Measurements from ENCODE around the gene RAB3A.
A peak's percentile ranks its signal among the peaks of the same experiment; 100 is the strongest.

Gene RAB3A
- total RNA-seq, result 0.17 to 2.1 (median 0.79) reads per million in 9 experiments

GRCh38 chr19:18203863-18204393, at the start of gene RAB3A:
TSS of gene RAB3A (minus strand) at chr19:18204042. CDS start at chr19:18202740, 1,302 bp downstream.
- H3K4me3 Mint-ChIP-seq, result peak within 1 kb of the TSS; percentile 86 to 91

GRCh38 chr19:18253130-18253529, 49.3 kb upstream of the RAB3A start:
- Mint-ChIP-seq H3K4me1 (ENCODE audit: low read depth in 2 of 2) (peaks cover 3 to 6% of the 10 kb centered on the region in 2 donors), H3K27me3 (peaks cover 21 to 51% of the 10 kb centered on the region in 2 donors), H3K4me3 (no peak overlapping the region), H3K27ac (no peak overlapping the region), H3K36me3 (ENCODE audit: insufficient read depth) (peaks cover 8% of the 10 kb centered on the region), H3K9me3 (no peaks in the 10 kb centered on the region)
- DNase-seq, result no peak
- ATAC-seq (replicated peaks), result no peak

More at GRCh38 chr19:18203863-18204393, at the start of gene RAB3A:
- Mint-ChIP-seq H3K36me3 (ENCODE audit: insufficient read depth) (peaks cover 19% of the 10 kb centered on the region), H3K9me3 (no peaks in the 10 kb centered on the region), H3K4me1 (ENCODE audit: low read depth in 2 of 2) (peaks cover 17 to 21% of the 10 kb centered on the region in 2 donors), H3K27ac (peak within 1 kb of the TSS; percentile 64 to 90), H3K27me3 (peaks cover 0 to 8% of the 10 kb centered on the region in 2 donors)
- DNase-seq (peak; percentile 98 to 99 (median 98)), ATAC-seq (replicated peaks) (peak; percentile 88)

GRCh38 chr19:18252370-18252717, 48.5 kb upstream of the RAB3A start:
- H3K27me3 Mint-ChIP-seq, result peaks cover 23 to 57% of the 10 kb centered on the region in 2 donors
- no peak for DNase-seq
- peaks cover 3 to 6% of the 10 kb centered on the region in 2 donors for H3K4me1 Mint-ChIP-seq (ENCODE audit: low read depth in 2 of 2)
- no peaks in the 10 kb centered on the region for H3K9me3 Mint-ChIP-seq
- no peak overlapping the region for H3K4me3 Mint-ChIP-seq
- H3K27ac Mint-ChIP-seq, result no peak overlapping the region
- no peak for ATAC-seq (replicated peaks)
- peaks cover 8% of the 10 kb centered on the region for H3K36me3 Mint-ChIP-seq (ENCODE audit: insufficient read depth)

GRCh38 chr19:18251587-18252369, 47.9 kb upstream of the RAB3A start:
- peaks cover 23 to 57% of the 10 kb centered on the region in 2 donors for H3K27me3 Mint-ChIP-seq
- H3K4me1 Mint-ChIP-seq (ENCODE audit: low read depth in 2 of 2), result peaks cover 3 to 6% of the 10 kb centered on the region in 2 donors
- no peak overlapping the region for H3K4me3 Mint-ChIP-seq
- H3K9me3 Mint-ChIP-seq, result no peaks in the 10 kb centered on the region
- H3K27ac Mint-ChIP-seq, result no peak overlapping the region
- ATAC-seq (replicated peaks) (peak; percentile 89), DNase-seq (peak; percentile 82 to 84 (median 82))
- peaks cover 8% of the 10 kb centered on the region for H3K36me3 Mint-ChIP-seq (ENCODE audit: insufficient read depth)

GRCh38 chr19:18249834-18250233, 46.0 kb upstream of the RAB3A start:
- Mint-ChIP-seq H3K4me3 (no peak overlapping the region), H3K36me3 (ENCODE audit: insufficient read depth) (peaks cover 8% of the 10 kb centered on the region), H3K9me3 (no peaks in the 10 kb centered on the region), H3K27ac (no peak overlapping the region), H3K4me1 (ENCODE audit: low read depth in 2 of 2) (peaks cover 3% of the 10 kb centered on the region in 2 donors), H3K27me3 (peaks cover 17 to 48% of the 10 kb centered on the region in 2 donors)
- ATAC-seq (replicated peaks) (no peak), DNase-seq (no peak)

- no peak for DNase-seq
- no peak for ATAC-seq (replicated peaks)
- H3K4me3 Mint-ChIP-seq, result no peak overlapping the region
- H3K27ac Mint-ChIP-seq, result no peak overlapping the region
- H3K4me1 Mint-ChIP-seq (ENCODE audit: low read depth in 2 of 2), result no peaks in the 10 kb centered on the region
- no peaks in the 10 kb centered on the region for H3K9me3 Mint-ChIP-seq
- no peaks in the 10 kb centered on the region for H3K36me3 Mint-ChIP-seq (ENCODE audit: insufficient read depth)
- H3K27me3 Mint-ChIP-seq, result peaks cover 13% of the 10 kb centered on the region in 2 donors
These were observed 41.5 kb upstream of the RAB3A start for GRCh38 chr19:18245297-18245696.

GRCh38 chr19:18239303-18239702, 35.5 kb upstream of the RAB3A start:
- H3K4me1 Mint-ChIP-seq (ENCODE audit: low read depth in 2 of 2), result no peaks in the 10 kb centered on the region
- H3K4me3 Mint-ChIP-seq, result no peak overlapping the region
- no peak overlapping the region for H3K27ac Mint-ChIP-seq
- no peaks in the 10 kb centered on the region for H3K36me3 Mint-ChIP-seq (ENCODE audit: insufficient read depth)
- ATAC-seq (replicated peaks) (no peak), DNase-seq (no peak)
- peaks cover 34 to 38% of the 10 kb centered on the region in 2 donors for H3K27me3 Mint-ChIP-seq
- H3K9me3 Mint-ChIP-seq, result no peaks in the 10 kb centered on the region

- Mint-ChIP-seq H3K4me1 (ENCODE audit: low read depth in 2 of 2) (peaks cover 0 to 9% of the 10 kb centered on the region in 2 donors), H3K9me3 (peaks cover 2 to 7% of the 10 kb centered on the region in 2 donors), H3K27ac (no peak overlapping the region), H3K4me3 (no peak overlapping the region), H3K27me3 (peaks cover 67 to 84% of the 10 kb centered on the region in 2 donors), H3K36me3 (ENCODE audit: insufficient read depth) (no peaks in the 10 kb centered on the region)
- DNase-seq (no peak), ATAC-seq (replicated peaks) (no peak)
These were observed 30.4 kb upstream of the RAB3A start for GRCh38 chr19:18234194-18234593.

GRCh38 chr19:18233224-18233825, 29.5 kb upstream of the RAB3A start:
- H3K4me1 Mint-ChIP-seq (ENCODE audit: low read depth in 2 of 2), result peaks cover 0 to 9% of the 10 kb centered on the region in 2 donors
- peak overlapping the region in 1 of 2 donors; percentile 23 for H3K27ac Mint-ChIP-seq
- ATAC-seq (replicated peaks) (peak; percentile 66), DNase-seq (peak; percentile 42 to 52 (median 46))
- peak overlapping the region in 1 of 2 donors; percentile 10 for H3K4me3 Mint-ChIP-seq
- peaks cover 63 to 80% of the 10 kb centered on the region in 2 donors for H3K27me3 Mint-ChIP-seq
- H3K36me3 Mint-ChIP-seq (ENCODE audit: insufficient read depth), result no peaks in the 10 kb centered on the region
- H3K9me3 Mint-ChIP-seq, result peaks cover 2 to 7% of the 10 kb centered on the region in 2 donors

GRCh38 chr19:18232540-18233223, 28.8 kb upstream of the RAB3A start:
- Mint-ChIP-seq H3K27ac (peak overlapping the region in 1 of 2 donors; percentile 23), H3K27me3 (peaks cover 67 to 86% of the 10 kb centered on the region in 2 donors)
- ATAC-seq (replicated peaks), result peak; percentile 10

GRCh38 chr19:18231775-18232174, 27.9 kb upstream of the RAB3A start:
- DNase-seq (no peak), ATAC-seq (replicated peaks) (no peak)
- peaks cover 2 to 7% of the 10 kb centered on the region in 2 donors for H3K9me3 Mint-ChIP-seq
- peaks cover 0 to 11% of the 10 kb centered on the region in 2 donors for H3K4me1 Mint-ChIP-seq (ENCODE audit: low read depth in 2 of 2)
- peaks cover 2% of the 10 kb centered on the region for H3K36me3 Mint-ChIP-seq (ENCODE audit: insufficient read depth)
- no peak overlapping the region for H3K27ac Mint-ChIP-seq
- H3K27me3 Mint-ChIP-seq, result peaks cover 74 to 90% of the 10 kb centered on the region in 2 donors
- no peak overlapping the region for H3K4me3 Mint-ChIP-seq

More at GRCh38 chr19:18232540-18233223, 28.8 kb upstream of the RAB3A start:
- no peak for DNase-seq
- H3K4me1 Mint-ChIP-seq (ENCODE audit: low read depth in 2 of 2), result peaks cover 0 to 9% of the 10 kb centered on the region in 2 donors
- no peak overlapping the region for H3K4me3 Mint-ChIP-seq
- H3K9me3 Mint-ChIP-seq, result peaks cover 2 to 7% of the 10 kb centered on the region in 2 donors
- no peaks in the 10 kb centered on the region for H3K36me3 Mint-ChIP-seq (ENCODE audit: insufficient read depth)

- ATAC-seq (replicated peaks) (no peak), DNase-seq (no peak)
- H3K4me3 Mint-ChIP-seq, result no peak overlapping the region
- H3K27ac Mint-ChIP-seq, result no peak overlapping the region
- H3K36me3 Mint-ChIP-seq (ENCODE audit: insufficient read depth), result peaks cover 2% of the 10 kb centered on the region
- peaks cover 0 to 11% of the 10 kb centered on the region in 2 donors for H3K4me1 Mint-ChIP-seq (ENCODE audit: low read depth in 2 of 2)
- peaks cover 2 to 7% of the 10 kb centered on the region in 2 donors for H3K9me3 Mint-ChIP-seq
- peaks cover 71 to 90% of the 10 kb centered on the region in 2 donors for H3K27me3 Mint-ChIP-seq
These were observed 27.3 kb upstream of the RAB3A start for GRCh38 chr19:18230941-18231734.
